ENCODE measurements around the gene SLC38A3. TPM values are rescaled to one million over a fixed set of nuclear protein-coding genes. Genes with fewer than 3 reads are reported as not detected.
"Not testable (repeated sequence)": the region's sequence is repeated elsewhere in the genome, so short reads cannot be mapped to it uniquely, and the experiment has no call there.

SLC38A3 gene
- polyA plus RNA-seq, 1 donor = 9.4 TPM

GRCh38 chr3:50210510-50211367, 5.7 kb downstream of the SLC38A3 start:
- no peak for DNase-seq

- not testable (repeated sequence) for DNase-seq
Measured at GRCh38 chr3:50211368-50211717, 6.3 kb downstream of the SLC38A3 start.

GRCh38 chr3:50211930-50212329, 6.9 kb downstream of the SLC38A3 start:
- no peak for DNase-seq

GRCh38 chr3:50212502-50212901, 7.4 kb downstream of the SLC38A3 start:
- no peak for DNase-seq

GRCh38 chr3:50212971-50213370, 7.9 kb downstream of the SLC38A3 start:
- no peak for DNase-seq

GRCh38 chr3:50213373-50213772, 8.3 kb downstream of the SLC38A3 start:
- no peak for DNase-seq

- DNase-seq = no peak
Measured at GRCh38 chr3:50214824-50215223, 9.8 kb downstream of the SLC38A3 start.

GRCh38 chr3:50215529-50215928, 10.5 kb downstream of the SLC38A3 start:
- no peak for DNase-seq

GRCh38 chr3:50217681-50218080, 12.6 kb downstream of the SLC38A3 start:
- DNase-seq = no peak

GRCh38 chr3:50218448-50218847, 13.4 kb downstream of the SLC38A3 start:
- no peak for DNase-seq

- no peak for DNase-seq
Measured at GRCh38 chr3:50219285-50219684, 14.2 kb downstream of the SLC38A3 start.

- DNase-seq = no peak
Measured at GRCh38 chr3:50220109-50220508, 15.0 kb downstream of the SLC38A3 start.

GRCh38 chr3:50221051-50221410, 16.0 kb downstream of the SLC38A3 start:
- DNase-seq = no peak

GRCh38 chr3:50221411-50222168, 16.5 kb downstream of the SLC38A3 start:
- DNase-seq = no peak

- DNase-seq = no peak
Measured at GRCh38 chr3:50222169-50222528, 17.1 kb downstream of the SLC38A3 start.

GRCh38 chr3:50224639-50225038, 19.6 kb downstream of the SLC38A3 start:
- no peak for DNase-seq

GRCh38 chr3:50226888-50227389, 21.9 kb downstream of the SLC38A3 start:
- DNase-seq = no peak

GRCh38 chr3:50227390-50228183, 22.5 kb downstream of the SLC38A3 start:
- DNase-seq = peak; percentile 95

GRCh38 chr3:50228184-50228763, 23.2 kb downstream of the SLC38A3 start:
- DNase-seq = not testable (repeated sequence)

GRCh38 chr3:50229490-50229889, 24.4 kb downstream of the SLC38A3 start:
- no peak for DNase-seq

GRCh38 chr3:50230104-50230793, 25.2 kb downstream of the SLC38A3 start:
- DNase-seq = no peak

GRCh38 chr3:50230794-50231125, 25.7 kb downstream of the SLC38A3 start:
- DNase-seq = no peak
